Thoracic aorta (tissue), 2 donors: ENCODE measurements around the gene PTMS. TPM values are rescaled to one million over a fixed set of nuclear protein-coding genes. Genes with fewer than 3 reads are reported as not detected.
A peak's percentile ranks its signal among the peaks of the same experiment; 100 is the strongest.

Source experiments
- ATAC-seq: fragments of 150-250 bp; one replicate; pipeline ENCODE4 v1.8.0; 2017; ENCODE audit warnings: low read depth; ENCODE audit not compliant: insufficient number of reproducible peaks, low FRiP score
- DNase-seq: peaks from one replicate; pipeline ENCODE4 v3.0.0-alpha.2; 2020; ENCODE audit warnings: low spot score
- H3K27ac ChIP-seq, 2 donors: fragments of 200-600 bp; sonication (generic); 1 replicate in 1 of 2; 2 replicates in 1 of 2; pipeline ENCODE4 v1.5.1; 2016; ENCODE audit warnings: mild to moderate bottlenecking in 2 of 2, moderate library complexity in 2 of 2
- H3K27me3 ChIP-seq: fragments of 200-600 bp; sonication (generic); replicated peaks from 2 replicates; pipeline ENCODE4 v1.6.0; 2016; ENCODE audit warnings: mild to moderate bottlenecking; ENCODE audit not compliant: insufficient read depth
- H3K36me3 ChIP-seq: fragments of 200-600 bp; sonication (generic); one replicate; pipeline ENCODE4 v1.5.1; 2016
- H3K4me1 ChIP-seq, 2 donors: fragments of 200-600 bp; sonication (generic); 1 replicate in 1 of 2; 2 replicates in 1 of 2; pipeline versions ENCODE4 v1.5.1 to v1.6.0; 2016; ENCODE audit warnings: low read depth in 2 of 2, mild to moderate bottlenecking in 1 of 2; ENCODE audit not compliant: control insufficient read depth in 1 of 2
- H3K4me3 ChIP-seq: fragments of 200-600 bp; sonication (generic); 2 replicates; pipeline ENCODE4 v1.5.1; 2016; ENCODE audit warnings: mild to moderate bottlenecking
- H3K9me3 ChIP-seq: fragments of 200-600 bp; sonication (generic); 2 replicates; pipeline ENCODE4 v1.5.1; 2016
- total RNA-seq, 2 donors: library from RNA; depleted of rRNA; stranded (reverse); fragments of >200 nt; gene quantifications; one replicate each; pipeline versions ENCODE4 v1.1.0 to v1.2.3, GENCODE V29; 2016
- TF ChIP-seq, protein P1 (sequence below): fragments of 200-600 bp; sonication (generic); IDR thresholded peaks from one replicate; pipeline ENCODE4 v1.5.1; 2019; ENCODE audit warnings: antibody characterized with exemption

Gene PTMS
- total RNA-seq, 2 donors from 2014 or later: 168 to 186 TPM

DNA sequence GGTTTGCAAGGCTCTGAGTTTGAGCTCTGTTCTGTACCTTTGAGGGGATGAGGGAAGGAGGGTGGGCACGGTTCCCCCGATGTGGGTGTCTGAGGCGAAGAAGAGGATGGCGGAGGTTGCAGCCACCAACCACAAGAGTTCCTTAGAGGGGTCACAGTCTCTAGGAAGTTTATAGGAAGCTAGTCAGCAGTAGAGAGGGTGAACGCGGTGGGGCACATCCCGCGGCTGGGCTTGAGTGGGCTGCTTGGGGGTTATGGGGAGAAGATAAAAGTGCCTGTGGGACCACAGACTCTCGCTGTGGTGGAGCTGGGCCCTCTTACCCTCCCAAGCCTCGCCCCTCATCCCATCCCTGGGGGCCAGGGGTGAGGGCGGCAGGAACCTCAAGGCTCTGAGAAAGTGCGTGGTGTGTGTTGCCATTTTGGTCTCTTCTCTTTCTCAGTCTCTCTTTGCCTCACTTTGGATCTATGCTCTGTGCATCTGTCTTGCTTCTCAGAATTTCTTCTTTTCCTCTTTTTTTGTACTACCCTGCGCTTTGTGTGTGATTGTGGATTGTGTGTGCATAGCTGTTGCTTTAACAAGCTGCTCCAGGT lies 25.9 kb downstream of the PTMS start:
- H3K9me3 ChIP-seq: no peaks in the 10 kb centered on the region
- DNase-seq: no peak
- H3K4me1 ChIP-seq: no peaks in the 10 kb centered on the region
- H3K36me3 ChIP-seq: no peaks in the 10 kb centered on the region
- peak overlapping the region in 1 of 2 donors; percentile 7 for H3K27ac ChIP-seq
- no peaks in the 10 kb centered on the region for H3K27me3 ChIP-seq
- ATAC-seq: no peak
- TF ChIP-seq, protein P1, sequence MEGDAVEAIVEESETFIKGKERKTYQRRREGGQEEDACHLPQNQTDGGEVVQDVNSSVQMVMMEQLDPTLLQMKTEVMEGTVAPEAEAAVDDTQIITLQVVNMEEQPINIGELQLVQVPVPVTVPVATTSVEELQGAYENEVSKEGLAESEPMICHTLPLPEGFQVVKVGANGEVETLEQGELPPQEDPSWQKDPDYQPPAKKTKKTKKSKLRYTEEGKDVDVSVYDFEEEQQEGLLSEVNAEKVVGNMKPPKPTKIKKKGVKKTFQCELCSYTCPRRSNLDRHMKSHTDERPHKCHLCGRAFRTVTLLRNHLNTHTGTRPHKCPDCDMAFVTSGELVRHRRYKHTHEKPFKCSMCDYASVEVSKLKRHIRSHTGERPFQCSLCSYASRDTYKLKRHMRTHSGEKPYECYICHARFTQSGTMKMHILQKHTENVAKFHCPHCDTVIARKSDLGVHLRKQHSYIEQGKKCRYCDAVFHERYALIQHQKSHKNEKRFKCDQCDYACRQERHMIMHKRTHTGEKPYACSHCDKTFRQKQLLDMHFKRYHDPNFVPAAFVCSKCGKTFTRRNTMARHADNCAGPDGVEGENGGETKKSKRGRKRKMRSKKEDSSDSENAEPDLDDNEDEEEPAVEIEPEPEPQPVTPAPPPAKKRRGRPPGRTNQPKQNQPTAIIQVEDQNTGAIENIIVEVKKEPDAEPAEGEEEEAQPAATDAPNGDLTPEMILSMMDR: no peak
- H3K4me3 ChIP-seq: peak overlapping the region; percentile 49

DNA sequence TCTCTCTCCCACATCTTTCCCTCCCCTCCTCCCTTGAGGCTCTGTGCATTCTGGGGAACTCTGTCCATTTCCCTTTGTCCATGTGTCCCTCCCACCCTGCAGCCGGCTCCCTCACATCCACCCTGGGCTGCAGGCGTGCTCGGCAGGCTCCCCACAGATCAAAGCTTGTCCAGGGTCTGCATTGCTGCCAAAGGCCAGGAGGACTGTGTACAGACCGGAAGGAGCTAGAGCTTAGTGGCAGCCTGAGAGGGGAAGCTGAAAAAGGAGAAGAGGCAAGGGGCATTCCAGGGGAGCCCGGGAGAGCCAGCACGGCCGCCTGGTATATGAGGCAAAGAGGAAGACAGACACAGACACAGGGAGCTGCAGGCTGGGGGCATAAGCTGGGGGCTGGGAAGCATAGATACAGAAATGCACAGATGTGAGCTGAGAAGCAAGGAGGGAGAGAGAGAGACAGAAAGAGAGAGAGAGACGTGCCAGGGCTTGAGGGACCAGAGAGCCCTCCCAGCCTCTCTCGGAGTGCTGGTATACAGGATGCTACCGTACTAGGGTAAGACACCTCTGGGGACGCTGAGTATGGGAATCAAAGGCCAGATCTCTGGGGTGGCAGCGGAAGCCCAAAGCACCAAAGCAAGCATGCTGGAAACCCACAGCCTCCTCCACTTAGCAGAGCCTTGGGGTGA lies 26.5 kb downstream of the PTMS start:
- H3K9me3 ChIP-seq: no peaks in the 10 kb centered on the region
- no peaks in the 10 kb centered on the region for H3K4me1 ChIP-seq
- TF ChIP-seq, protein P1: no peak
- H3K36me3 ChIP-seq: no peaks in the 10 kb centered on the region
- H3K4me3 ChIP-seq: peak overlapping the region; percentile 49
- no peak overlapping the region for H3K27ac ChIP-seq
- no peaks in the 10 kb centered on the region for H3K27me3 ChIP-seq
- DNase-seq (no peak), ATAC-seq (no peak)

DNA sequence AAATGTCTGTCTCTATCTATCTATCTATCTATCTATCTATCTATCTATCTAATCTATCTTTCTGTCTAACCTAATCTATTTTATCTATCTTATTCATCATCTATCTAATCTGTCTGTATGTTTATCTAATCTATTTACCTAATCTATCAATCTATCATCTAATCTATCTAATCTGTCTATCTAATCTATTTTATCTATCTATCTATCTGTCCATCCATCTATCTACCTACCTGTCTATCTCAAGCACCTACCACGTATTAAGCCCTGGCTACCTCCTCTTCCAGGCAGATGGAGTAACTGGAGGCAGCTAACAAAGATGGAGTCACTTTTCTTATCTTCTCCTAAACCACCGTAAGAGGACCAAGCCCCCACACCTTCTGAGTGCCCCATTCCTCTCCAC lies 28.9 kb downstream of the PTMS start:
- H3K27ac ChIP-seq: no peak overlapping the region
- no peaks in the 10 kb centered on the region for H3K4me1 ChIP-seq
- DNase-seq (no peak), ATAC-seq (no peak)
- no peaks in the 10 kb centered on the region for H3K9me3 ChIP-seq
- H3K27me3 ChIP-seq: no peaks in the 10 kb centered on the region
- no peak overlapping the region for H3K4me3 ChIP-seq
- TF ChIP-seq, protein P1: no peak
- H3K36me3 ChIP-seq: no peaks in the 10 kb centered on the region

DNA sequence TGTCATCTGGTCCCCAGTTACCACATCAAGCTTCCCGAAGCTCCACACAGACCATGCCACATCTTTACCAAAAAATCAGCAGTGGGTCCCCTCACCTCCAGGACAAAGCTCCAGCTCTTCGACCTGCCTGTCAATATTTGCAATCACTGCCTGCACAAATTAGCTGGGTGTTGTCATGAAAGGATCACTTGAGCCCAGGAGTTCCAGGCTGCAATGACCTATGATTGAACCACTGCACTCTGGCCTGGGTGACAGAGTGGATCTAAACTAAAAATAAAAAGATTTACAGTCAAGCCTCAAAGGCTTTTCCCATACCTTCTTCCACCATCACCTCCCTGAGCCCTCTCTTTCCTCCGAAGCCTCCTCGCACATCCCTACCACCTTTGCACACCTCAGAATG lies 30.4 kb downstream of the PTMS start:
- TF ChIP-seq, protein P1: no peak
- no peak for ATAC-seq

DNA sequence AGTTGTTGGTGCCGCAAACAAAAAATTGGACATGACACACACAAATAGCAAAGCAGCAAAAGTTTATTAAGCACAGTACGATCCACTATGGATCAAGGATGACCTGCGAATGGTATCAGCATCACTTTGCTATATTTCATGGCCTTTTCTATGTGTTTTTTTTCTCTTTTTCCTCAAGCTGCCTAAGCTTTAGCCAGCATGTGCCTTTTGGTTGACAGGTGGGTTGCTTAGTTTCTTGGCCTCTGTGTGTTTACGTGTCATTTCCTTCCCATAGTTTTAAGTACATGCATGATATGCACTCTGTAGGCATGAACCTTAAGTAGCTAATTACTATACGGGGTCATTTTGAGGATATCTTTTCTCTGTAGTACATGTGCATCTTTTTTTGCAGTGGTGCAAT lies 33.0 kb downstream of the PTMS start:
- Histone ChIP-seq H3K4me1 (no peaks in the 10 kb centered on the region), H3K9me3 (no peaks in the 10 kb centered on the region), H3K27ac (no peak overlapping the region), H3K27me3 (no peaks in the 10 kb centered on the region), H3K4me3 (no peak overlapping the region), H3K36me3 (no peaks in the 10 kb centered on the region)
- no peak for ATAC-seq
- DNase-seq: no peak
- TF ChIP-seq, protein P1: no peak

More for the DNA sequence above, 30.4 kb downstream of the PTMS start:
- Histone ChIP-seq H3K9me3 (no peaks in the 10 kb centered on the region), H3K36me3 (no peaks in the 10 kb centered on the region), H3K27ac (no peak overlapping the region), H3K4me3 (no peak overlapping the region), H3K4me1 (no peaks in the 10 kb centered on the region), H3K27me3 (no peaks in the 10 kb centered on the region)
- DNase-seq: no peak
